NT2/D1 (cell line): ENCODE measurements around the gene HOXD8.
A peak's percentile ranks its signal among the peaks of the same experiment; 100 is the strongest.

Experiments
- SUZ12 ChIP-seq: IDR thresholded peaks from 2 replicates; pipeline ENCODE4 v1.6.1; 2011; ENCODE audit not compliant: insufficient read length, insufficient read depth; ENCODE audit errors: extremely low read depth
- YY1 ChIP-seq: IDR thresholded peaks from 2 replicates; pipeline ENCODE4 v1.6.1; 2011; ENCODE audit not compliant: insufficient read length, insufficient read depth
- ZNF274 ChIP-seq: IDR thresholded peaks from 2 replicates; pipeline ENCODE4 v1.6.1; 2011; ENCODE audit warnings: mild to moderate bottlenecking, low read depth, low read length

GRCh38 chr2:176109192-176109901 lies 20.2 kb upstream of the HOXD8 start:
- no peak for TF ChIP-seq YY1
- no peak for TF ChIP-seq ZNF274
- peak; percentile 67 for TF ChIP-seq SUZ12
